Thoracic aorta (tissue), 2 donors: ENCODE data around the gene ACSL3. TPM values are rescaled to one million over a fixed set of nuclear protein-coding genes. Genes with fewer than 3 reads are reported as not detected.

Experiments used
- ATAC-seq: fragments of 150-250 bp; one replicate; pipeline ENCODE4 v1.8.0; 2017; ENCODE audit warnings: low read depth; ENCODE audit not compliant: insufficient number of reproducible peaks, low FRiP score
- DNase-seq: peaks from one replicate; pipeline ENCODE4 v3.0.0-alpha.2; 2020; ENCODE audit warnings: low spot score
- H3K27ac ChIP-seq, 2 donors: fragments of 200-600 bp; sonication (generic); 1 replicate in 1 of 2; 2 replicates in 1 of 2; pipeline ENCODE4 v1.5.1; 2016; ENCODE audit warnings: mild to moderate bottlenecking in 2 of 2, moderate library complexity in 2 of 2
- H3K27me3 ChIP-seq: fragments of 200-600 bp; sonication (generic); replicated peaks from 2 replicates; pipeline ENCODE4 v1.6.0; 2016; ENCODE audit warnings: mild to moderate bottlenecking; ENCODE audit not compliant: insufficient read depth
- H3K36me3 ChIP-seq: fragments of 200-600 bp; sonication (generic); one replicate; pipeline ENCODE4 v1.5.1; 2016
- H3K4me1 ChIP-seq, 2 donors: fragments of 200-600 bp; sonication (generic); 1 replicate in 1 of 2; 2 replicates in 1 of 2; pipeline versions ENCODE4 v1.5.1 to v1.6.0; 2016; ENCODE audit warnings: low read depth in 2 of 2, mild to moderate bottlenecking in 1 of 2; ENCODE audit not compliant: control insufficient read depth in 1 of 2
- H3K4me3 ChIP-seq: fragments of 200-600 bp; sonication (generic); 2 replicates; pipeline ENCODE4 v1.5.1; 2016; ENCODE audit warnings: mild to moderate bottlenecking
- H3K9me3 ChIP-seq: fragments of 200-600 bp; sonication (generic); 2 replicates; pipeline ENCODE4 v1.5.1; 2016
- CTCF ChIP-seq: fragments of 200-600 bp; sonication (generic); IDR thresholded peaks from one replicate; pipeline ENCODE4 v1.5.1; 2019; ENCODE audit warnings: antibody characterized with exemption
- total RNA-seq, 2 donors: library from RNA; depleted of rRNA; stranded (reverse); fragments of >200 nt; gene quantifications; one replicate each; pipeline versions ENCODE4 v1.1.0 to v1.2.3, GENCODE V29; 2016

Gene ACSL3
- total RNA-seq, 2 donors from 2014 or later = 65.1 to 79.0 TPM

DNA sequence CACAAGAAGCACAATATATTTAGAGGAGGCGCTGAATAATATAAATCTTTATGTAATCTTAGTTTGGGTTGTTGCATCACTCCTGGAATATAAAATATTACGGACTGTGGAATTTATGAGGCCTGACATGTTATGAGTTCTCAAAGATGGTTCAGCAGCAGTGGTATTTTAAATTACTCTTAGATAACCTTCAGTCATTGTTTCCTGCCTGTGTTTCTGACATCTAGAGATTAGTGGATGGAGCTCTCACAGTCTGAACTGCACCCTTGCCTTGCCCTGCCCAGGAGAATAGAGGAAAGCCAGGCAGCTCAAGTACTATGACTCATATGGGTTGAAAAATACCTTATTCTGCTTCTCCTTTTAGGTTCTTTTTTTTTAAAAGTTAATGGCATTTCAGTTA lies 70.0 kb downstream of the ACSL3 start:
- no peak for TF ChIP-seq CTCF
- no peak for ATAC-seq
- peaks cover 0 to 10% of the 10 kb centered on the region in 2 donors for H3K4me1 ChIP-seq
- no peak overlapping the region for H3K27ac ChIP-seq
- no peak overlapping the region for H3K4me3 ChIP-seq
- H3K9me3 ChIP-seq = no peaks in the 10 kb centered on the region
- peaks cover 27% of the 10 kb centered on the region for H3K36me3 ChIP-seq
- no peak for DNase-seq
- H3K27me3 ChIP-seq = no peaks in the 10 kb centered on the region

GRCh38 chr2:222931659-222932058 lies 70.8 kb downstream of the ACSL3 start:
- H3K9me3 ChIP-seq = no peaks in the 10 kb centered on the region
- H3K4me3 ChIP-seq = no peak overlapping the region
- peaks cover 28% of the 10 kb centered on the region for H3K36me3 ChIP-seq
- no peak for ATAC-seq
- no peaks in the 10 kb centered on the region for H3K27me3 ChIP-seq
- TF ChIP-seq CTCF = no peak
- peaks cover 0 to 10% of the 10 kb centered on the region in 2 donors for H3K4me1 ChIP-seq
- no peak overlapping the region for H3K27ac ChIP-seq
- DNase-seq = no peak

DNA sequence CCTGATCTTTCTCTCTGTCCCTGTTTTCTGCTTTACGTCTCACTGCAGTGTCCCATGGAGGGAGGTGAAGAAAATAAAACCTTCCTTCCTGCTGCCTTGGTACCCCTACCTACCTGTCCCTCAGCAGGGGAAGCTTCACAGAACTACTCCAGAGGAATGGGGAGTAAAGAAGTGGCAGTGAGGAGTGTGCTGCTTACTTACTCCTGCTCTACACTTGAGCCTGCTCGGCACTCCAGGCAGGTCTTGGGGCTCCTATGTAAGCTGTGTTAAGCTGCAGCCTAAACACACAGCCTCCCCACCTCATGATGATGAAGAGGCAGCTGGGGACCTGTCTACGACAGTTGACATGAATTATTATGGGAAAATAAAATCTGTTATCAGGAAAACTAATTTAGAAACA lies 72.6 kb downstream of the ACSL3 start:
- peaks cover 4% of the 10 kb centered on the region for H3K9me3 ChIP-seq
- no peak overlapping the region for H3K4me3 ChIP-seq
- DNase-seq (no peak), ATAC-seq (no peak)
- no peak for TF ChIP-seq CTCF
- H3K27me3 ChIP-seq = no peaks in the 10 kb centered on the region
- peaks cover 0 to 10% of the 10 kb centered on the region in 2 donors for H3K4me1 ChIP-seq
- H3K36me3 ChIP-seq = peaks cover 31% of the 10 kb centered on the region
- H3K27ac ChIP-seq = no peak overlapping the region

DNA sequence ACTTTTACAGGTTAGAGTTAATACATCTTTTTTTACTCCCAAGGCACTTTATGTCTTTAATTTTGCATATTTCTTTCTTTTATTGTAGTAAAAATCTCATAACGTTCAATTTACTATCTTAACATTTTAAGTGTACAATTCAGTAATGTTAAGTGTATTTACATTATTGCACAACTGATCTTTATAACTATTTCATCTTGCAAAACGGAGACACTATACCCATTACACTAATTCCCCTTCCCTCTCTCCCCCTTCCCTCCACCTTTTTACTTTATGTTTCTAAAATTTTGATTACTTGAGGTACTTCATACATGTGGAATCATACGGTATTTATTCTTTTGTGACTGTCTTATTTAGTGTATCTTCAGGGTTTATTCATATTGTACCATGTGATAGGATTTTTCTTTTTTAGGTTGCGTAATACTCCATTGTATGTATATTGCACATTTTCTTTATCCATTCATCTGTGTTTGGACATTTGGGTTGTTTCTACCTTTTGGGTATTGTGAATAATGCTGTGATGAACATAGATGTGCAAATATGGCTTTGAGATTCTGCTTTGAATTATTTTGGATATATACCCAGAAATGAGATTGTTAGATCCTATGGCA lies 75.0 kb downstream of the ACSL3 start:
- H3K36me3 ChIP-seq = peaks cover 38% of the 10 kb centered on the region
- no peaks in the 10 kb centered on the region for H3K27me3 ChIP-seq
- peaks cover 0 to 10% of the 10 kb centered on the region in 2 donors for H3K4me1 ChIP-seq
- H3K27ac ChIP-seq = no peak overlapping the region
- ATAC-seq (no peak), DNase-seq (no peak)
- no peak for TF ChIP-seq CTCF
- H3K9me3 ChIP-seq = peaks cover 8% of the 10 kb centered on the region
- H3K4me3 ChIP-seq = no peak overlapping the region

- Histone ChIP-seq H3K4me3 (no peak overlapping the region), H3K36me3 (peaks cover 30% of the 10 kb centered on the region), H3K27me3 (no peaks in the 10 kb centered on the region), H3K4me1 (peaks cover 0 to 10% of the 10 kb centered on the region in 2 donors), H3K9me3 (peaks cover 8% of the 10 kb centered on the region), H3K27ac (no peak overlapping the region)
- TF ChIP-seq CTCF = no peak
- DNase-seq (no peak), ATAC-seq (no peak)
Observed at GRCh38 chr2:222936705-222937104, 75.9 kb downstream of the ACSL3 start.
